Left lung (tissue), 10 donors: ENCODE results near the gene FAIM2. TPM values are rescaled to one million over a fixed set of nuclear protein-coding genes. Genes with fewer than 3 reads are reported as not detected.

Experiments used
- ATAC-seq: fragments of 200-7000 bp; cut with Tn5 transposase; one replicate; pipeline ENCODE4 v1.9.1; 2020; ENCODE audit warnings: moderate library complexity
- DNase-seq, 4 donors: peaks; one replicate each; pipeline ENCODE4 v3.0.0-alpha.2; 2013 to 2020
- H3K27ac ChIP-seq, 2 donors: fragments of 200-600 bp; sonication (generic) in 1 of 2; one replicate each; pipeline versions ENCODE4 v1.5.0 to v1.8.0; 2020 to 2021
- H3K27me3 ChIP-seq, 2 donors: fragments of 200-600 bp; sonication (generic) in 1 of 2; one replicate each; pipeline versions ENCODE4 v1.5.0 to v1.8.0; 2020 to 2021
- H3K36me3 ChIP-seq, 2 donors: fragments of 200-600 bp; sonication (generic) in 1 of 2; one replicate each; pipeline versions ENCODE4 v1.5.0 to v1.8.0; 2020 to 2021
- H3K4me1 ChIP-seq, 2 donors: fragments of 200-600 bp; one replicate each; pipeline ENCODE4 v1.8.0; 2021
- H3K4me3 ChIP-seq, 2 donors: fragments of 200-600 bp; sonication (generic) in 1 of 2; one replicate each; pipeline versions ENCODE4 v1.5.0 to v1.8.0; 2020 to 2021; ENCODE audit warnings: mild to moderate bottlenecking in 1 of 2
- H3K9me3 ChIP-seq, 2 donors: fragments of 200-600 bp; sonication (generic) in 1 of 2; one replicate each; pipeline versions ENCODE4 v1.5.0 to v1.8.0; 2020 to 2021
- CTCF ChIP-seq, 2 donors: fragments of 200-600 bp; sonication (generic) in 1 of 2; IDR thresholded peaks; one replicate each; pipeline versions ENCODE4 v1.5.0 to v1.8.0; 2021; ENCODE audit warnings: antibody characterized with exemption in 2 of 2
- intact Hi-C, 2 donors: fragments of 100-400 bp; cut with DNase I; formaldehyde crosslinking; loops; one replicate each; pipeline versions ENCODE4 v1.11.2 to v1.14.2; 2022
- polyA plus RNA-seq, 6 donors: library from polyadenylated mRNA; unstranded; fragments of 120-200 nt; gene quantifications; one replicate each; pipeline ENCODE4 v1.2.1, GENCODE V29; 2013; ENCODE audit not compliant: insufficient read length in 6 of 6
- total RNA-seq, 2 donors: library from RNA; stranded (reverse); fragmentation: NEBNext Ultra II Directional; extraction: Animal tissue kit (Norgen Biotek cat#: 25700); gene quantifications; one replicate each; pipeline ENCODE4 v1.2.1, GENCODE V29; 2021
- donor health status: DM: no; HTN: yes; CAD: no.
- donor health status: DM: no; HTN: no; CAD: no.

The FAIM2 gene
- total and polyA plus RNA-seq, 8 donors: 0.27 to 1.8 (median 0.70) TPM

DNA sequence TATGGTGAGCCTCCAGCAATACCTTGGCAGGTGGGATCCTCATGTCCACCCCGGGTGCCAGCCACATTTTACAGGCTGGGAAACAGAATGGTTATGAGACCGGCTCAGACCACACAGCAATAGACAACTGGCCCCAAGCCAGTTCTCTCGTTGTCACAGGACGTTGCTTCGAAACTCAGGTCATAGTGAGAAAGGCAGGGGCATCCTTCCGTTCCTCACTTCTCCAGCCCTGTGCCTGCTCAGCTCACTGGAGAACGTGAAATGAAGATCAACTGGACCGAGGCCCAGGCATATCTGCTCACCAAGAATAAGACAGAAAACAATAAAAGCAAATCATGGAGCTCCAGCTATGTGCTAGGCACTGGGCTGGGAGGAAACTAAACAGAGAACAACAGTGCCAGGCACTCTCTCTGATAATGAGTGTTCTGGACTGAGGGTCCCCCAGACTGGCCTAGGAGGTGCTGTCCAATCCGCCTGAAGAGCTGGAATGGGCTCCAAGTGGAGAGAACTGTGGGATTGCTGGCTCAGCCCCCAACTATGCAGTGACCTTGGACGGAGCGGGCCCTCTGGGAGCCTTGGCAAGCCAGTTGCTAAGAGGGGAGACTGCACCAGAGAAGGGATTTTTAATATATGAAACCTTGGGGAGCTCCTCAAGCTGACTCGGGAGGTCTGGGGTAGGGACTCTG lies 18.8 kb upstream of the FAIM2 start:
- H3K9me3 ChIP-seq: no peaks in the 10 kb centered on the region
- no peaks in the 10 kb centered on the region for H3K36me3 ChIP-seq
- peak in 1 of 4 donors; percentile 21 for DNase-seq
- peaks cover 0 to 8% of the 10 kb centered on the region in 2 donors for H3K4me1 ChIP-seq
- intact Hi-C loops: no loop called here
- H3K4me3 ChIP-seq: no peak overlapping the region
- H3K27me3 ChIP-seq: peaks cover 0 to 6% of the 10 kb centered on the region in 2 donors
- H3K27ac ChIP-seq: no peak overlapping the region
- no peak for TF ChIP-seq CTCF (IDR thresholded peaks at IDR 0.05)
- no peak for ATAC-seq

- ATAC-seq (no peak), DNase-seq (peak in 1 of 4 donors; percentile 34)
- no peaks in the 10 kb centered on the region for H3K36me3 ChIP-seq
- peaks cover 0 to 11% of the 10 kb centered on the region in 2 donors for H3K27me3 ChIP-seq
- no peak overlapping the region for H3K27ac ChIP-seq
- peaks cover 0 to 8% of the 10 kb centered on the region in 2 donors for H3K4me1 ChIP-seq
- no peaks in the 10 kb centered on the region for H3K9me3 ChIP-seq
- no peak for TF ChIP-seq CTCF (IDR thresholded peaks at IDR 0.05)
- intact Hi-C loops: no loop called here
- H3K4me3 ChIP-seq: no peak overlapping the region
Measured at GRCh38 chr12:49921936-49922335, 18.2 kb upstream of the FAIM2 start.

DNA sequence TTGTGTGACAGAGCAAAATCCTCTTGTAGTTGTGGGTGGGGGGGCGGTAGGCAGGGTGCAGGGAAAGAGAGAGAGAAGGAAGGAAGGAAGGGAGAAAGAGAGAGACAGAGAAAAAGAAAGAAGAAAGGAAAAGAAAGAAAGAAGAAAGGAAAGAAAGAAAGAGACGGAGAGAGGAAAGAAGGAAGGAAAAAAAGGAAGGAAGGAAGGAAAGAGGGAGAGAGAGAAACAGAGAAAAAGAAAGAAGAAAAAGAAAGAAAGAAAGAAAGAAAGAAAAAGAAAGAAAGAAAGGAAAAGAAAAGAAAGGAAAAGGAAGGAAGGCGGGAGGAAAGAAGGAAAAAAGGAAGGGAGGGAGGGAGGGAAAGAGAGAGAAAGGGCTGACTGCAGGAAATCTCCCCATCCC lies 17.6 kb upstream of the FAIM2 start:
- no peak for TF ChIP-seq CTCF (IDR thresholded peaks at IDR 0.05)
- intact Hi-C loops: no loop called here
- ATAC-seq: no peak

DNA sequence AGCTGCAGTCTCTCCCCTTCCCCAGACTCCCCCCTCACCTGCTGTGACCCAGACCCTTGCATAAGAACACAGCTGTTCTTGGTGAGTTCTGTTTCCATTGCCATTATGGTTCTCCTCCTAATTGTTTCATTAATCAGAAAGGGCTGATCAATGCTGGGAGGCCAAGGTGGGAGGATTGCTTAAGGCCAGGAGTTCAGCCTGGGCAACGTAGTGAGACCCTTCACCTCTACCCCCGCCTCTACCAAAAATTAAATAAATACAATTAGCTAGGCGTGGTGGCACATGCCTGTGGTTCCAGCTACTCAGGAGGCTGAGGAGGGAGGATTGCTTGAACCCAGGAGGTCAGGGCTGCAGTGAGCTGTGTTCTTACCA lies 17.2 kb upstream of the FAIM2 start:
- ATAC-seq (no peak), DNase-seq (peak in 1 of 4 donors; percentile 3)
- Histone ChIP-seq H3K36me3 (no peaks in the 10 kb centered on the region), H3K27ac (no peak overlapping the region), H3K9me3 (no peaks in the 10 kb centered on the region), H3K4me3 (no peak overlapping the region), H3K4me1 (peaks cover 0 to 8% of the 10 kb centered on the region in 2 donors), H3K27me3 (peaks cover 0 to 13% of the 10 kb centered on the region in 2 donors)
- no peak for TF ChIP-seq CTCF (IDR thresholded peaks at IDR 0.05)
- intact Hi-C loops: no loop called here

More for the DNA sequence above, 17.6 kb upstream of the FAIM2 start:
- no peak for DNase-seq
- peaks cover 0 to 13% of the 10 kb centered on the region in 2 donors for H3K27me3 ChIP-seq
- H3K9me3 ChIP-seq: no peaks in the 10 kb centered on the region
- H3K4me1 ChIP-seq: peaks cover 0 to 8% of the 10 kb centered on the region in 2 donors
- H3K36me3 ChIP-seq: no peaks in the 10 kb centered on the region
- H3K4me3 ChIP-seq: no peak overlapping the region
- H3K27ac ChIP-seq: no peak overlapping the region

GRCh38 chr12:49920241-49920914 lies 16.7 kb upstream of the FAIM2 start:
- Histone ChIP-seq H3K36me3 (no peaks in the 10 kb centered on the region), H3K4me1 (peaks cover 0 to 8% of the 10 kb centered on the region in 2 donors), H3K9me3 (no peaks in the 10 kb centered on the region), H3K27me3 (peaks cover 0 to 13% of the 10 kb centered on the region in 2 donors), H3K27ac (no peak overlapping the region), H3K4me3 (no peak overlapping the region)
- ATAC-seq: no peak
- TF ChIP-seq CTCF (IDR thresholded peaks at IDR 0.05): no peak
- peak in 1 of 4 donors; percentile 42 for DNase-seq
- intact Hi-C loops: no loop called here
